Right lobe of liver (tissue), 4 donors: ENCODE data around the gene CIAO1.

Experiments
- CTCF ChIP-seq, 4 donors: fragments of 200-600 bp in 3 of 4; fragments of 450-650 bp in 1 of 4; IDR thresholded peaks; one replicate each; pipeline versions ENCODE4 v1.5.1 to v1.8.0; 2016 to 2022; ENCODE audit warnings: antibody characterized with exemption in 4 of 4, mild to moderate bottlenecking in 2 of 4
- POLR2A ChIP-seq: fragments of 450-650 bp; IDR thresholded peaks from one replicate; pipeline ENCODE4 v1.6.1; 2017; ENCODE audit warnings: antibody characterized with exemption, mild to moderate bottlenecking
- donor health status: DM: no; HTN: no; CAD: no.
- donor health status: DM: no; HTN: no; CAD: no.
- donor health status: DM: no; HTN: yes; CAD: no.

- TF ChIP-seq CTCF (IDR thresholded peaks at IDR 0.05) (no peak), POLR2A (no peak)
These were observed 49.5 kb downstream of the CIAO1 start for GRCh38 chr2:96315400-96316071.
